HFF-Myc (cell line): Measurements from ENCODE around the gene ZNF385D.

Experiments
- DNase-seq: peaks from one replicate; pipeline ENCODE4 v3.0.0-alpha.2; 2011; ENCODE audit warnings: low read depth; ENCODE audit errors: extremely low read depth
- H3K4me3 ChIP-seq: replicated peaks from 2 replicates; pipeline ENCODE4 v1.5.1; 2011; ENCODE audit warnings: low read depth, mild to moderate bottlenecking, control low read depth, low read length
- CTCF ChIP-seq: IDR thresholded peaks from 2 replicates; pipeline ENCODE4 v1.5.1; 2012; ENCODE audit warnings: mild to moderate bottlenecking, low read depth, low read length, control low read depth; ENCODE audit errors: missing control alignments

Gene ZNF385D

GRCh38 chr3:21645121-21645897 lies 105.7 kb downstream of the ZNF385D start:
- TF ChIP-seq CTCF = no peak
- no peak overlapping the region for H3K4me3 ChIP-seq
- no peak for DNase-seq

GRCh38 chr3:21644268-21644667 lies 106.7 kb downstream of the ZNF385D start:
- DNase-seq = no peak
- no peak overlapping the region for H3K4me3 ChIP-seq
- TF ChIP-seq CTCF = no peak

- no peak for TF ChIP-seq CTCF
- no peak overlapping the region for H3K4me3 ChIP-seq
- DNase-seq = no peak
Measured at GRCh38 chr3:21643752-21644151, 107.3 kb downstream of the ZNF385D start.

- DNase-seq = no peak
- no peak overlapping the region for H3K4me3 ChIP-seq
- no peak for TF ChIP-seq CTCF
Measured at GRCh38 chr3:21642433-21642832, 108.6 kb downstream of the ZNF385D start.

GRCh38 chr3:21641959-21642358 lies 109.1 kb downstream of the ZNF385D start:
- no peak for DNase-seq
- TF ChIP-seq CTCF = no peak
- H3K4me3 ChIP-seq = no peak overlapping the region

- no peak overlapping the region for H3K4me3 ChIP-seq
- DNase-seq = no peak
- TF ChIP-seq CTCF = no peak
Measured at GRCh38 chr3:21638488-21638887, 112.5 kb downstream of the ZNF385D start.

- no peak for DNase-seq
- TF ChIP-seq CTCF = no peak
- no peak overlapping the region for H3K4me3 ChIP-seq
Measured at GRCh38 chr3:21634112-21634511, 116.9 kb downstream of the ZNF385D start.
